Activated CD8-positive, alpha-beta memory T cell treated with anti-CD3 and anti-CD28 coated beads, Interleukin-2, amount 50 U/mL, for 4 hours (primary cell): ENCODE results near the gene TUSC2.
"Not testable (repeated sequence)": the region's sequence is repeated elsewhere in the genome, so short reads cannot be mapped to it uniquely, and the experiment has no call there.

Source experiments
- DNase-seq: peaks from one replicate; pipeline ENCODE4 v3.0.0-alpha.2; 2020

The TUSC2 gene

DNA sequence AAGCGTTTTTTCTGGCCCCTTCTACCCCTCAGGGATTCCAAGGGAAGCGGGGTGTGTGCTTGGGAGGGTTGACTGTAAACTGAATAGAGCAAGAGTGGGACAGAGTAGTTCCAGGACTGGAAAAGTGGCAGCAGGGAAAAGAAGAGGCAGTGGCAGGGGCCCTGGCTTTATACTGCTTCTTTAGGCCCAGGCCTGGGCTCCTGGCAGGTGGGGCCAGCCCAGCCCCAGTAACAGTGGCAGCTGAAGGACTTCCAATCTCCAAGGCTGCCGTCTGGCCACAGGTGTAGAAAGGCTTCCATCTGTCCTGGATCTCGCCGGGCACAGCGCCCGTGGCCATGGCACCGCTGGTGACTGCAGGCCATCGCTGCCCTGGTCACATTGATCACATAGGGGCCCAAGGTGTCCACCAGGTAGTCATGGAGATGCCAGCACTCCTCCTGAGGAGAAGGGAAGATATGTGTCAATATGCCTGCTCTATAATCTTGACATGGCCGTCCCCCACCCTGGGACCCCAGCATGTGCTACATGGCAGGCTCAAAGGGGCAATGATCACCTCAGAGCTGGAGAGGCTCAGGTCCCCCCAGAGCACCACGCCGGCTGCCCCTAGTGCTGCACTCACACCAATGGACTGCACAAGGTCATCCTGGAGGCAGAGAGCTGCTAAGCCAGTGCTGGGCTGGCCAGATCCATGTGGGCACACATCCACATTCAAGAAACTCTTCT lies 34.8 kb downstream of the TUSC2 start:
- no peak for DNase-seq

DNA sequence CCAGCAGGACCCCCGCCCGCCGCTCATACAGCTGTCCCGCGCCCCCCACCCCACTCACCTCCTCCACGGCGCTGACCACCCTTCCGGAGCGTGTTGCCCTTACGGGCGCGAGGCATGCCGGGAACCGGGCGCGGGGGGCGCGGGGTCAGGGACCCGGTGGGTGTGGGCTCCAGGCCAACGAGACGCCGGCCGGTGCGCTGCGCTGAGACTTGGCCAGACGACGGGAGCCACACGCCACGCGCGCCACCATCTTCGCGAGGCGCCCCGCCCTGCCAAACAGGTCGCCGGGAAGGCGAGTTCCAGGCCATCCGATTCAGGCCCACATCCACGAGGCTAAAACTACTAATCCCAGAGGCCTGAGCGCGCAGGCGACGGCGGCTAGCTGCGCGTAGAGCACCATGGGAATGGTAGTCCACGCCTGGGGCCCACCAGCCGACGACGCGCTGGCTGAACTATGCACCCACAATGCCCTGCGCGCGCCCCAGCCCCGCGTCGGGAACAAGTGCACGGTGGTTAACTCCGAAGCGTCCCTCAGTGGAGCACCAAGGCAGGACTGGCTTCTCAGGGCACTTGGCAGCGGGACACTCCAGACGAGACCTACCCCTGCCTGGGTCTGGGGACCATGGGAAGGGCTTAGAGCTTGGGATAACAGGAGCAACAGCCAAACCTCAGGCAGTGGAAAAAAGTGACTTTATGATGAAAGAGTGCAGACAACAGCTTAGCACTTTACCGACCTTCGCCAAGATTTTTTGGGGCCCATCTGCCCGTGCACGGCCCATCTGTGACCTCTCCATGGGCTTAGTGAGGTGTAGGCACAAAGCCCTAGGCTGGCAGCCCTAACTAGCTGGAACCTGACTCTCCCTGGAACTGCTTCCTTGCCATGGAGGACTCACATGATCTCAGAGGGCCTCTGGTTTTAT lies 35.6 kb downstream of the TUSC2 start, which contains the start of gene IFRD2:
Gene IFRD2, minus strand, starts transcription at position 271 of the 920 bp plus-strand sequence. Its CDS starts 155 bp downstream, at position 116.
- peak; percentile 95 for DNase-seq

DNA sequence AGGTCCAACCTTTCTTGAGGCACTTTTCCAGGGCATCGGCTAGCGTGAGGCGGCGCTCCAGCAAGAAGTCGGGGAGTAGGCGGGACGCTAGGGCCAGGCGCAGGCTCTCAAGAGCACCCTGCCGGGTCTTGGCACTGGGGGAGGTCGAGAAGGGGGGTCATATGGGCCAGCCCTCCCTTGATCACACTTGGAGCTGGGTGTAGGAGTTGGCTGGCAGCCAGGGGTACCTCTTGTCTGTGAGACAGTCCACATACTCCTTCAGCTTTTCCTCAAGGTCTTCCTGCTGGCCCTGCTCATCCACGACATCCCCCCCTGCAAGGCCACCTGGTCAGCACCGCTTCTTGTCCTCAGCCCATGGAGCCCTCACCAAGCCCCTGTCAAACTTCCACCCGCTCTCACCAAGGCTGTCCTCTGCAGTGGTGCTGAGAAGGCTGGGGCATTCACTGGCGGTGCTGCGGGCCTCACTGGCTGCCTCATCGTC lies 37.8 kb downstream of the TUSC2 start:
- DNase-seq = no peak

DNA sequence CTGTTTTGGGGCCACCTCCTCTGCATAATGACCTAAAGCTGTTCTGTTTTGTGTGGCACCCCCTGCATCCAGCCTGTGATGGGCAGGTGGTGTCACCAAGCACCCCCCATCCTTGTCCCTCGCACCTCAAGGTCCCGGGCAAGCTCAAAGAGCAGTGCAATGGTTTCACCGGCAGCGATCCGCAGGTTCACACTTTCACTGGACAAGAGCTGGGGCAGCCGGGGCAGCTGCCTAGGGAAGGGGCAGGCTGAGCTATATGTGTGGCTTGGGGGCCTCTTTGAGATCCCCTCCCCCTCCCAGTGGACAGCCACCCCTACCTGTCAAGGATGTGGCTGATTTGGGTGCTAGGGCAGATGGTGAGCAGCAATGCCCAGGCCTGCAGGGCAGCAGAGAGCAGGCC lies 38.9 kb downstream of the TUSC2 start:
- no peak for DNase-seq

DNA sequence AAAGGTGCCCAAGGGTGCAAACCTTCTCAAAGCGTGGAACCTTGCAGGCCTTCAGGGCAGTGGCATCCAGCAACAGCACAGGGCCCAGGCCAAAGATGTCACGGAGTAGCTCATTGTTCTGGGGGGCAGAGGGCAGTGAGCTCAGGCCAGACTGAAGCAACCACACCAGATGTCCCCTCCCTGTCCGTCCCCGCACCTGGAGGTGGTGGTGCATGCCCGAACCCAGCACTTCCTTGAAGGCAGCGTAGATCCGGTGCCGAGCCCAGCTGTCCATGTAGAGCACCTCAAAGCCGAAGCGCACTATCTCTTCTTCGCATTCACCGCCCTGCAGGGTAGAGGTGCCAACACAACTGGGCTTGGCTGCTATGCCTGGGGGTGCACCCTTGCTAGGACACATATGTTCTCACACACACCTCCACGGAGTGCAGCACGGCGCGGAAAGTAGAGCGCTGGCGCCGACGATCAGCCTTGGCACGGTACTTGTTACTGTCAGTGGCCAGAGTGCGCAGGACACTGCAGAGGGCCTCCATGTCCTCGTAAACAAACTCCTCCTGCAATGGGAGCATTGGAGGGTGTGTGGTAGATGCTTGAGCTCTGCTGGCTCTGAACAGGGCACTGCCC lies 39.5 kb downstream of the TUSC2 start:
- no peak for DNase-seq

DNA sequence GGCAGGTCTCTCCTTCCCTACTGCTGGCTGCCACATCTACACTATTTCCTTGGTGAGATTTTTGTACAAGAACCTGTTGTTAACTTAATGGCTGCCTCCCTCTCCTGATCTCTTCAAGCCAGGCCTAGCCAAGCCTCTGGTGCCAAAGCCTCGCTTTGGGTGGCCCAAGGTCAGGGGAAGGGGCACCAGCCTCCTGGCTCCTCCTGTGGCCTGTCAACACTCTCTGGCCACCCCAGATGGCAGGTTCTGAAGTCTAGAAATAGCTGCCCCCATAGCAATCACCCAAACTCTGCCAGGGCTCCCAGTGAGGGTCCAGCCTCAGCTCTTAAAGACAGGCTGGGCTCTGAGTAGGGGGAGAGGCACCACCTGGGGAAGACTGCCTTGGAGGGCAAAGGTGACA lies 40.8 kb downstream of the TUSC2 start:
- DNase-seq = no peak

DNA sequence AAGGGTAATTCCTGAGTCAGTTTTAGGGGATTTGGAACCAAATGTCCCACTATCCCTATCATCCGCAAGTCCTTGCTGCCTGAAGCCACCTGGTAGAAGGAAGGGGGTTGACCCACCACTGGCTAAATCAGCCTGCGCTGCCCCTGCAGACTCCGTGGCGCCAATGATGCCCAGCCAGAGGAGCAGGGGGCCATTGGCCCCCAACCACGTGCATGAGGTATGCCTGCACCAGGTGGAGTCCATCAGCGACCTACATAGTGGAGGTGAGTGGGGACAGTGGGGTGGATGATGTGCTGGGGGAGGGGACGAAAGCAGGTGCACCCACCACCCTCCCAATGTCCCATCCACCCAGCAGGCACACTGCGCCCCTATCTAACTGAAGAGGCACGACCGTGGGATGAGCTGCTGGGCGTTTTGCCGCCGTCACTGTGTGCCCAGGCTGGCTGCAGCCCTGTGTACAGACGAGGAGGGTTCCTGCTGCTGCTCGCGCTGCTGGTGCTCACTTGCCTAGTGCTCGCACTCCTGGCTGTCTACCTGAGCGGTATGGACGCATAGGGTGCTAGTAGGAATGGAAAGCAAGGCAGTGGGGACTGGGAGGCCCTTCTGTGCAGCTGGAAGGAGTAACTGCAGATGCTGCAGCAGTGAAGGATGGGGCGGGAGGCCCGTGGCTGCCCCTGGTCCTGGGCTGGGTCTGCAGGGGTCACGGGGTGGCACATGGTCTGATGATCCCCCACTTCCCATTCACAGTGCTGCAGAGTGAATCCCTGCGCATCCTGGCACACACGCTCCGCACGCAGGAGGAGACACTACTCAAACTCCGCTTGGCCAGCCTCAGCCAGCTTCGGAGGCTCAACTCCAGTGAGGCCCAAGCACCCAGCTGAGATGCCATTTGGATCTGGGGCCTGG lies 41.4 kb downstream of the TUSC2 start:
- DNase-seq = no peak

DNA sequence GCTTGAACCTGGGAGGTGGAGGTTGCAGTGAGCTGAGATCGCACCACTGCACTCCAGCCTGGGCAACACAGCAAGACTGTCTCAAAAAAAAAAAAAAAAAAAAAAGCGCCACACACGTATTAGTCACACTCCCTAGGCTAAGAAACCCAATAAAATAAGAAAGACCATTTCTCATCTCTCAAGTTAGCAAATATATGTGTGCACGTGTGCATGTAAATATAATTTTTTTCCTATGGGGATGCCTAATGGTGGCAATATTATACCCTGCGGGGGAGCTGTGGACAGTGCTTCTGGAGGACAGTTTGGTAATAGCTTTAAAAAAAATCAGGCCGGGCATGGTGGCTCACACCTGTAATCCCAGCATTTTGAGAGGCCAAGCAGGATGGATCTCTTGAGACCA lies 43.9 kb downstream of the TUSC2 start:
- not testable (repeated sequence) for DNase-seq

DNA sequence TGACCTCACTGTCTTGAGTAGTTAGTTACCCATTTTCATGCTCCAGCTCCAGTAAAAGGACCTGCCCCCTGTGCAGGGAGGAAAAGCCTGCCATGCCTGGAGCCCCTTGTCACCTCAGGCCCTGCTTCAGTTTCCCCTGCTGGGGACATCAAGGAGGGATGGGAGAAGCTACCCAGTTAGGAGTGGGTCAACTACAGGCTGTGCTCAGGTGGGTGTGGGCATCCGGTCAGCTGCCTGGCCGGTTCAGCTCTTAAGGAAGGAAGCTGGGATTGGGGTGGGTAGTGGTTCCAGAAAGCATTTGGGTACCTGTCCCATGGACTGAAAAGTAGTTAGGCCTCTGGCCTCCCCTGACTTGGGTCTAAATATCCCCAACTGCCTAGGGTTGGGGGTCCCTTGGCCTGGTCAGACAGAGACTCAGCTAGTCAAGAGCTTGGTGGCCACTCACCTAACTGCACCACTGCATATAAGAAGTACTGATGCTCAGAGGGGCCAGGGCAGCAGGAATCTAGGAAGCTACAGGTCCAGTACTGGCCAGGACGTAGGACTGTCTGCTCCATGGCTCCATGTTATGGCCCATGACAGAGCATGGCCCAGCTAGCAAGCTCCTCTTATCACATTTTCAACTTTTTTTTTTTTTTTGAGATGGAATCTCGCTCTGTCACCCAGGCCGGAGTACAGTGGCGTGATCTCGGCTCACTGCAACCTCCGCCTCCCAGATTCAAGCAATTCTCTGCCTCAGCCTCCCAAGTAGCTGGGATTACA lies 48.6 kb downstream of the TUSC2 start:
- DNase-seq = no peak

DNA sequence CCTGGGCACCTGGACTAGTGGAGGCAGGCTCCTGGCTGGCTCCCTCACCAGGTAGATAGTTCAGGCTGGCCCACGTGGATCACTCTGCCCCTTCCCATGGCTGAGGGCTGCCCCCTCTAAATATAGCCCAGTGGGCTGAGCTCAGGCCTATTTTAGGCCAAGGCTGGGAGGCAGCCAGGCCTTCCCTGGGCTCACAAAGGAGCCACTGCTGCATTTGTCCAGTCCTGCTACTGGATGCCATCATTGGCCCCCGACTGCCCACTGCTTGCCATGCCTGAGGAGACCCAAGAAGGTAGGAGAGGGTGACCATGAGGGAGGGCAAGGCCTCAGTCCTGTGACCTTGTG lies 49.2 kb downstream of the TUSC2 start, which contains the start of gene LSMEM2:
Gene LSMEM2, plus strand, starts transcription at position 208 of the 345 bp plus-strand sequence. Its CDS starts 27 bp downstream, at position 235.
- no peak for DNase-seq

DNA sequence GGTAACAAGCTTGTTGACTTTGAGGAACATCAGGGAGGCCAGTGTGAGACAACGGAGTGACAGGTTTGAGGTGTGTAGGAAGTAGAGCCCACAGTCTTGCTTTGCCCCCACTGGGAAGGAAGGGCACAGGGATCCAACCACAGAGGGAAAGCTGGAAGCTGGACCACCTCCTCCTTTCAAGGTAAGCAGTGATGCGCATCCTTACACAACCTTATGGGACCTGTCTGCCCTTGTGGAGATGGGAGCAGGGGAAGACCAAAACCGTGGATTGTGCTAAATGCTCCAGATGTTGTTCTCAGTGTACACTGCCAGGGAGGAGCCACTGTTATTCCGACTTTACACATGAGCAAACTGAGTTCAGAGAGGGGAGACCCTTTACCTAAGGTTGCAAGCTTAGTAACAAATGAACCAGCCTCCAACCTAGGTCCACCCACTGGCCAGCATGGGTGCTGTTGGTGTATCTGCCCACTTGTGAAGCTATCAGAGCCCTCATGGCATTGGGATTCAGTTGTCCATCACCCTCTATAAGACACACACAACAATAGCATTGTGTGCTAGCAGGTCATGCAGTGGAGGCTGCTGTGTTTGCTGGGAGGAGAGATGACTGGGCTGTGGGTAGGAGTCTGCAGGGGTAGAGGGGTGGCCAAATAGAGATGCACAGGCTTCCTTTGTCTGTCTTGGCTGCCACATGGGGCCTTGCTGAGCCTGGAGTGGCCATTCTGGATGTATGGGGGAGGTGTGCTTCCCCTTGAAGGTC lies 49.7 kb downstream of the TUSC2 start:
- no peak for DNase-seq

DNA sequence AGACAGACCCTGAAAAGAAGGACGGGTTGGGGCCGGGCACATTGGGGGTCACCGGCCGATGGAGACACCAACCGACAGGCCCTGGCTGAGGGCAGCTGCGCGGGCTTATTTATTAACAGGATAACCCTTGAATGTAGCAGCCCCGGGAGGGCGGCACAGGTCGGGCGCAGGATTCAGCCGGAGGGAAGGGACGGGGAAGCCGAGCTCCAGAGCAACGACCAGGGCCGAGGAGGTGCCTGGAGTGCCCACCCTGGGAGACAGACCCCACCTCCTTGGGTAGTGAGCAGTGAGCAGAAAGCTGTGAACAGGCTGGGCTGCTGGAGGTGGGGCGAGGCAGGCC lies 51.3 kb downstream of the TUSC2 start:
- DNase-seq = no peak

DNA sequence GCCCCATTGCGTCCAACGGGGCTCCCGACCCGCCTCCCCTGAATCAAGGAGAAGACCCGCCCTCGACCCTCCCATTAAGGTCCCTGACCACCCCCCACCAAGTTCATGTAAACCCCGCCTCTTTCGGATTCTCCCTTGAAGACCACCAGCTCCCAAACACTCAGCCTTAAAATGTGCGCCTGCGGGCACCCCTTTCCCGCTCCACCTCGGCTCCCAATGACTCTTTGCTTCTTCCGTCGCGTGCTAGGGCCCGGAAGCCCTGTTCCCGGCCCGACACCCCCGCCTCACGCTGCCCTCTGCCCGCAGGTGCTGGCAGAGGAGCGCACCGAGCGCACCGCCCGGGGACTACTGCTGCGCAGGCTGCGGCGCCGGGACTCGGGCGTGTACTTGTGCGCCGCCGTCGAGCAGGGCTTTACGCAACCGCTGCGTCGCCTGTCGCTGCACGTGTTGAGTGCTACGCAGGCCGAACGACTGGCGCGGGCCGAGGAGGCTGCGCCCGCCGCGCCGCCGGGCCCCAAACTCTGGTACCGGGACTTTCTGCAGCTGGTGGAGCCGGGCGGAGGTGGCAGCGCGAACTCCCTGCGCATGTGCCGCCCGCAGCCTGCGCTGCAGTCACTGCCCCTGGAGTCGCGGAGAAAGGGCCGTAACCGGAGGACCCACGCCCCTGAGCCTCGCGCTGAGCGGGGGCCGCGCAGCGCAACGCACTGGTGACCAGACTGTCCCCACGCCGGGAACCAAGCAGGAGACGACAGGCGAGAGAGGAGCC lies 51.8 kb downstream of the TUSC2 start:
- DNase-seq = no peak

DNA sequence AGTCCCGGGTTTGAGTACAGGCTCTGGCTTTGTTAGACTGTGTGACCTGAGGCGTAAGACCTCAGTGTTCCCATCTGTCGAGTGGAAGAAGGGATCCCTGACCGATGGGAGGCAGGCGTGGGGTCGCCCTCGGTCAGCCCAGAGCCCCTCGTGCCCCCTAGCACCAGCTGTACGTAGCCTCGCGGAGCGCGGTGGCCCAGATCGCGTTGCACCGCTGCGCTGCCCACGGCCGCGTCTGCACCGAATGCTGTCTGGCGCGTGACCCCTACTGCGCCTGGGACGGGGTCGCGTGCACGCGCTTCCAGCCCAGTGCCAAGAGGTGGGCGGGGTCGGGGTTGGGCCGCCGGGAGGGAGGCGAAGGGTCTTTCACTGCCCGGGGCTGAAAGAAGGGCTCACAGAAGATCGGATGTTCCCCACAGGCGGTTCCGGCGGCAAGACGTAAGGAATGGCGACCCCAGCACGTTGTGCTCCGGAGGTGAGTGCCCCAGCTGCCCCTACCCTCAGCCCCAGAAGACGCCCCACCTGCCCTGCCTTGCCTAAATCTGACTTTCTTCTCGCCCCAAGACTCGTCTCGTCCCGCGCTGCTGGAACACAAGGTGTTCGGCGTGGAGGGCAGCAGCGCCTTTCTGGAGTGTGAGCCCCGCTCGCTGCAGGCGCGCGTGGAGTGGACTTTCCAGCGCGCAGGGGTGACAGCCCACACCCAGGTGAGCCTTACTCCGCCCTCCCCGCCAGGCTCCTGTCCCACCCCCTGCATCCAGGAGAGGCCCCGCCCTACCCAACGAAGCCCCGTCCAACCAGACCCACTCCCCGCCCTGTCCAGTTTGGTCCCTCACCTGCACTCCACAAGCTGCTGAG lies 52.7 kb downstream of the TUSC2 start:
- DNase-seq = no peak
